Left lung (tissue), 10 donors: Measurements from ENCODE around the gene CHRNA9. TPM values are rescaled to one million over a fixed set of nuclear protein-coding genes. Genes with fewer than 3 reads are reported as not detected.
A peak's percentile ranks its signal among the peaks of the same experiment; 100 is the strongest.

Source experiments
- ATAC-seq: fragments of 200-7000 bp; cut with Tn5 transposase; one replicate; pipeline ENCODE4 v1.9.1; 2020; ENCODE audit warnings: moderate library complexity
- DNase-seq, 4 donors: peaks; one replicate each; pipeline ENCODE4 v3.0.0-alpha.2; 2013 to 2020
- H3K27ac ChIP-seq, 2 donors: fragments of 200-600 bp; sonication (generic) in 1 of 2; one replicate each; pipeline versions ENCODE4 v1.5.0 to v1.8.0; 2020 to 2021
- H3K27me3 ChIP-seq, 2 donors: fragments of 200-600 bp; sonication (generic) in 1 of 2; one replicate each; pipeline versions ENCODE4 v1.5.0 to v1.8.0; 2020 to 2021
- H3K36me3 ChIP-seq, 2 donors: fragments of 200-600 bp; sonication (generic) in 1 of 2; one replicate each; pipeline versions ENCODE4 v1.5.0 to v1.8.0; 2020 to 2021
- H3K4me1 ChIP-seq, 2 donors: fragments of 200-600 bp; one replicate each; pipeline ENCODE4 v1.8.0; 2021
- H3K4me3 ChIP-seq, 2 donors: fragments of 200-600 bp; sonication (generic) in 1 of 2; one replicate each; pipeline versions ENCODE4 v1.5.0 to v1.8.0; 2020 to 2021; ENCODE audit warnings: mild to moderate bottlenecking in 1 of 2
- H3K9me3 ChIP-seq, 2 donors: fragments of 200-600 bp; sonication (generic) in 1 of 2; one replicate each; pipeline versions ENCODE4 v1.5.0 to v1.8.0; 2020 to 2021
- CTCF ChIP-seq, 2 donors: fragments of 200-600 bp; sonication (generic) in 1 of 2; IDR thresholded peaks; one replicate each; pipeline versions ENCODE4 v1.5.0 to v1.8.0; 2021; ENCODE audit warnings: antibody characterized with exemption in 2 of 2
- intact Hi-C, 2 donors: fragments of 100-400 bp; cut with DNase I; formaldehyde crosslinking; loops; one replicate each; pipeline versions ENCODE4 v1.11.2 to v1.14.2; 2022
- polyA plus RNA-seq, 6 donors: library from polyadenylated mRNA; unstranded; fragments of 120-200 nt; gene quantifications; one replicate each; pipeline ENCODE4 v1.2.1, GENCODE V29; 2013; ENCODE audit not compliant: insufficient read length in 6 of 6
- total RNA-seq, 2 donors: library from RNA; stranded (reverse); fragmentation: NEBNext Ultra II Directional; extraction: Animal tissue kit (Norgen Biotek cat#: 25700); gene quantifications; one replicate each; pipeline ENCODE4 v1.2.1, GENCODE V29; 2021
- donor health status: DM: no; HTN: yes; CAD: no.
- donor health status: DM: no; HTN: no; CAD: no.

The CHRNA9 gene
- total and polyA plus RNA-seq, 8 donors: not detected

- Histone ChIP-seq H3K27me3 (no peaks in the 10 kb centered on the region), H3K9me3 (no peaks in the 10 kb centered on the region), H3K4me1 (peaks cover 0 to 21% of the 10 kb centered on the region in 2 donors), H3K36me3 (no peaks in the 10 kb centered on the region), H3K27ac (no peak overlapping the region), H3K4me3 (no peak overlapping the region)
- no peak for TF ChIP-seq CTCF (IDR thresholded peaks at IDR 0.05)
- ATAC-seq (no peak), DNase-seq (no peak)
- intact Hi-C loops: loop anchor here in 1 of 2 donors (10.0 kb wide), 1 partner anchor 275 kb away; the partner anchor contains the start of gene N4BP2
These were observed 5.3 kb upstream of the CHRNA9 start for GRCh38 chr4:40329805-40330204.

GRCh38 chr4:40330536-40330935 is 4.6 kb upstream of the CHRNA9 start:
- intact Hi-C loops: no loop called here

GRCh38 chr4:40331101-40331745 is 3.9 kb upstream of the CHRNA9 start:
- DNase-seq: peak in 1 of 4 donors; percentile 56
- TF ChIP-seq CTCF (IDR thresholded peaks at IDR 0.05): no peak
- Histone ChIP-seq H3K27me3 (no peaks in the 10 kb centered on the region), H3K27ac (no peak overlapping the region), H3K9me3 (no peaks in the 10 kb centered on the region), H3K36me3 (no peaks in the 10 kb centered on the region), H3K4me3 (no peak overlapping the region), H3K4me1 (peaks cover 0 to 15% of the 10 kb centered on the region in 2 donors)
- intact Hi-C loops: no loop called here
- ATAC-seq: no peak

More at GRCh38 chr4:40330536-40330935, 4.6 kb upstream of the CHRNA9 start:
- no peak for TF ChIP-seq CTCF (IDR thresholded peaks at IDR 0.05)
- Histone ChIP-seq H3K9me3 (no peaks in the 10 kb centered on the region), H3K4me3 (no peak overlapping the region), H3K4me1 (peaks cover 0 to 17% of the 10 kb centered on the region in 2 donors), H3K27ac (no peak overlapping the region), H3K27me3 (no peaks in the 10 kb centered on the region), H3K36me3 (no peaks in the 10 kb centered on the region)
- ATAC-seq: no peak
- no peak for DNase-seq

GRCh38 chr4:40331961-40332360 is 3.2 kb upstream of the CHRNA9 start:
- DNase-seq (no peak), ATAC-seq (no peak)
- no peak for TF ChIP-seq CTCF (IDR thresholded peaks at IDR 0.05)
- Histone ChIP-seq H3K4me1 (peaks cover 0 to 8% of the 10 kb centered on the region in 2 donors), H3K27me3 (no peaks in the 10 kb centered on the region), H3K36me3 (no peaks in the 10 kb centered on the region), H3K4me3 (no peak overlapping the region), H3K9me3 (no peaks in the 10 kb centered on the region), H3K27ac (no peak overlapping the region)
- intact Hi-C loops: no loop called here

- ATAC-seq: no peak
- no peak for DNase-seq
- no peaks in the 10 kb centered on the region for H3K27me3 ChIP-seq
- no peaks in the 10 kb centered on the region for H3K9me3 ChIP-seq
- no peak overlapping the region for H3K4me3 ChIP-seq
- H3K4me1 ChIP-seq: no peaks in the 10 kb centered on the region
- intact Hi-C loops: no loop called here
- H3K27ac ChIP-seq: no peak overlapping the region
- no peak for TF ChIP-seq CTCF (IDR thresholded peaks at IDR 0.05)
- no peaks in the 10 kb centered on the region for H3K36me3 ChIP-seq
These were observed 1.2 kb upstream of the CHRNA9 start for GRCh38 chr4:40333921-40334352.
